Activated B cell treated with CpG ODN at 0.5 μM for 24 hours (primary cell): Measurements from ENCODE around the gene SLCO2A1. TPM values are rescaled to one million over a fixed set of nuclear protein-coding genes. Genes with fewer than 3 reads are reported as not detected.

Source experiments
- ATAC-seq: fragments of 200-7000 bp; cut with Tn5 transposase; one replicate; pipeline ENCODE4 v1.10.0; 2021; ENCODE audit warnings: low read depth, mild to moderate bottlenecking, moderate library complexity
- CTCF ChIA-PET: fragments of 350-600 bp; sonication (Branson Sonifier 250); formaldehyde crosslinking; loops from one replicate; lab custom pipeline; 2021; ENCODE audit warnings: antibody characterized with exemption; lab: Charles Lee
- POLR2A ChIA-PET: fragments of 350-600 bp; sonication (Branson Sonifier 250); formaldehyde crosslinking; loops from one replicate; lab custom pipeline; 2021; ENCODE audit warnings: antibody characterized with exemption; lab: Charles Lee
- DNase-seq: peaks from one replicate; pipeline ENCODE4 v3.0.0; 2022
- H3K27ac Mint-ChIP-seq: one replicate; pipeline ENCODE4 v1.8.0; 2020; ENCODE audit warnings: mixed read lengths
- H3K27me3 Mint-ChIP-seq: one replicate; pipeline ENCODE4 v1.8.0; 2021; ENCODE audit warnings: mixed read lengths
- H3K36me3 Mint-ChIP-seq: one replicate; pipeline ENCODE4 v1.8.0; 2021; ENCODE audit warnings: low read depth, mixed read lengths
- H3K4me1 Mint-ChIP-seq: one replicate; pipeline ENCODE4 v1.8.0; 2021; ENCODE audit warnings: mixed read lengths
- H3K4me3 Mint-ChIP-seq: one replicate; pipeline ENCODE4 v1.8.0; 2020; ENCODE audit warnings: mild to moderate bottlenecking, mixed read lengths
- H3K9me3 Mint-ChIP-seq: one replicate; pipeline ENCODE4 v1.8.0; 2020; ENCODE audit warnings: mixed read lengths
- CTCF ChIP-seq: fragments of 200-600 bp; IDR thresholded peaks from one replicate; pipeline ENCODE4 v1.8.0; 2022; ENCODE audit warnings: antibody characterized with exemption, mild to moderate bottlenecking
- intact Hi-C: fragments of 100-400 bp; cut with micrococcal nuclease; formaldehyde crosslinking; loops from one replicate; pipeline ENCODE4 v1.15.1; 2024
- total RNA-seq: library from RNA; stranded (reverse); gene quantifications from 2 replicates; pipeline ENCODE4 v1.2.3, GENCODE V29; 2022

SLCO2A1 gene
- total RNA-seq, 1 donor from 2014 or later: not detected

GRCh38 chr3:133932009-133932408 is 97.7 kb downstream of the SLCO2A1 start:
- ATAC-seq (no peak), DNase-seq (no peak)
- Mint-ChIP-seq H3K27me3 (peaks cover 8% of the 10 kb centered on the region), H3K27ac (no peak overlapping the region), H3K4me3 (no peak overlapping the region), H3K36me3 (no peaks in the 10 kb centered on the region), H3K4me1 (peaks cover 9% of the 10 kb centered on the region), H3K9me3 (no peaks in the 10 kb centered on the region)
- POLR2A ChIA-PET: no interaction called here
- intact Hi-C loops: no loop called here
- CTCF ChIA-PET: interaction anchor here (1.2 to 1.4 kb wide), 2 partner anchors 269 to 1205 kb away, joined by 3 to 4 read pairs; no protein-coding TSS in a partner anchor
- no peak for TF ChIP-seq CTCF

- H3K27me3 Mint-ChIP-seq: peaks cover 13% of the 10 kb centered on the region
- ChIA-PET CTCF (interaction anchor here (1.0 to 1.2 kb wide), 2 partner anchors 15 to 1204 kb away, joined by 3 to 4 read pairs; no protein-coding TSS in a partner anchor), POLR2A (no interaction called here)
- intact Hi-C loops: no loop called here
- no peak for TF ChIP-seq CTCF
- no peak overlapping the region for H3K4me3 Mint-ChIP-seq
- ATAC-seq (no peak), DNase-seq (no peak)
- no peaks in the 10 kb centered on the region for H3K9me3 Mint-ChIP-seq
- peaks cover 9% of the 10 kb centered on the region for H3K4me1 Mint-ChIP-seq
- H3K36me3 Mint-ChIP-seq: no peaks in the 10 kb centered on the region
- H3K27ac Mint-ChIP-seq: no peak overlapping the region
Measured at GRCh38 chr3:133931084-133931483, 98.6 kb downstream of the SLCO2A1 start.

GRCh38 chr3:133930341-133930933 is 99.3 kb downstream of the SLCO2A1 start:
- TF ChIP-seq CTCF: no peak
- no peak overlapping the region for H3K4me3 Mint-ChIP-seq
- CTCF ChIA-PET: interaction anchor here (1.0 kb wide), 1 partner anchor 16 kb away, joined by 4 read pairs; no protein-coding TSS in a partner anchor
- intact Hi-C loops: no loop called here
- POLR2A ChIA-PET: no interaction called here
- peaks cover 9% of the 10 kb centered on the region for H3K4me1 Mint-ChIP-seq
- DNase-seq (no peak), ATAC-seq (no peak)
- no peaks in the 10 kb centered on the region for H3K9me3 Mint-ChIP-seq
- H3K36me3 Mint-ChIP-seq: no peaks in the 10 kb centered on the region
- peaks cover 13% of the 10 kb centered on the region for H3K27me3 Mint-ChIP-seq
- no peak overlapping the region for H3K27ac Mint-ChIP-seq

GRCh38 chr3:133928903-133929607 is 100.7 kb downstream of the SLCO2A1 start:
- ATAC-seq (no peak), DNase-seq (no peak)
- Mint-ChIP-seq H3K9me3 (no peaks in the 10 kb centered on the region), H3K4me1 (peaks cover 9% of the 10 kb centered on the region), H3K4me3 (no peak overlapping the region), H3K27ac (no peak overlapping the region), H3K36me3 (no peaks in the 10 kb centered on the region), H3K27me3 (peaks cover 14% of the 10 kb centered on the region)
- POLR2A ChIA-PET: no interaction called here
- TF ChIP-seq CTCF: no peak
- CTCF ChIA-PET: interaction anchor here (1.4 to 2.2 kb wide), 2 partner anchors 109 to 1202 kb away, joined by 6 to 9 read pairs; no protein-coding TSS in a partner anchor
- intact Hi-C loops: loop anchor here (5.0 kb wide), 4 partner anchors 437 to 1267 kb away; partner anchors contain the start of genes ANAPC13, CEP63 and UBA5
